HCT116 (cell line): ENCODE measurements around the gene AOC3.

Source experiments
- CEBPB ChIP-seq: IDR thresholded peaks from 2 replicates; pipeline ENCODE4 v1.6.1; 2012; ENCODE audit warnings: low read depth
- EZH2phosphoT487 ChIP-seq: fragments of 200-600 bp; IDR thresholded peaks from 2 replicates; pipeline ENCODE4 v1.6.1; 2018; ENCODE audit warnings: antibody characterized with exemption, borderline replicate concordance
- JUND ChIP-seq: IDR thresholded peaks from 2 replicates; pipeline ENCODE4 v1.6.1; 2012
- POLR2A ChIP-seq: IDR thresholded peaks from 2 replicates; pipeline ENCODE4 v1.7.0; 2011; ENCODE audit warnings: borderline replicate concordance; ENCODE audit not compliant: insufficient read depth, insufficient read length; ENCODE audit errors: extremely low read depth
- POLR2AphosphoS5 ChIP-seq: IDR thresholded peaks from 2 replicates; pipeline ENCODE4 v1.6.1; 2011; ENCODE audit warnings: mild to moderate bottlenecking, low read depth, low read length, moderate library complexity
- SRF ChIP-seq: IDR thresholded peaks from 2 replicates; pipeline ENCODE4 v1.6.1; 2012; ENCODE audit warnings: low read depth
- TCF7L2 ChIP-seq: IDR thresholded peaks from 2 replicates; pipeline ENCODE4 v1.7.0; 2011; ENCODE audit warnings: borderline replicate concordance, inconsistent platforms; ENCODE audit not compliant: insufficient read depth, insufficient read length; ENCODE audit errors: extremely low read depth
- YY1 ChIP-seq: IDR thresholded peaks from 2 replicates; pipeline ENCODE4 v1.6.1; 2011; ENCODE audit warnings: low read length, low read depth, moderate library complexity, mild to moderate bottlenecking; ENCODE audit not compliant: insufficient replicate concordance; ENCODE audit errors: extremely low read depth
- ZNF274 ChIP-seq: fragments of 200-500 bp; sonication (Bioruptor generic); IDR thresholded peaks from 2 replicates; pipeline ENCODE4 v1.6.1; 2014; ENCODE audit warnings: mild to moderate bottlenecking, low read depth, low read length, inconsistent platforms
- TF ChIP-seq, protein P1 (sequence below), 3 experiments: fragments of 200-600 bp in 1 of 3; sonication (generic) in 1 of 3; IDR thresholded peaks in 2 of 3; conservative IDR thresholded peaks in 1 of 3; 2 replicates each; pipeline ENCODE4 v1.5.1; 2012 to 2017; ENCODE audit warnings: low read depth in 2 of 3, low read length in 2 of 3, antibody characterized with exemption in 1 of 3, borderline replicate concordance in 1 of 3, control low read depth in 1 of 3, mild to moderate bottlenecking in 1 of 3, mixed read lengths in 1 of 3, mixed run types in 1 of 3, moderate library complexity in 1 of 3; ENCODE audit not compliant: insufficient read depth in 1 of 3
- TF ChIP-seq, protein P2 (sequence below): IDR thresholded peaks from 2 replicates; pipeline ENCODE4 v1.6.1; 2012
- TF ChIP-seq, protein P3 (sequence below): IDR thresholded peaks from 2 replicates; pipeline ENCODE4 v1.6.1; 2012; ENCODE audit warnings: low read depth
- TF ChIP-seq, protein P4 (sequence below): IDR thresholded peaks from 2 replicates; pipeline ENCODE4 v1.6.1; 2012

DNA sequence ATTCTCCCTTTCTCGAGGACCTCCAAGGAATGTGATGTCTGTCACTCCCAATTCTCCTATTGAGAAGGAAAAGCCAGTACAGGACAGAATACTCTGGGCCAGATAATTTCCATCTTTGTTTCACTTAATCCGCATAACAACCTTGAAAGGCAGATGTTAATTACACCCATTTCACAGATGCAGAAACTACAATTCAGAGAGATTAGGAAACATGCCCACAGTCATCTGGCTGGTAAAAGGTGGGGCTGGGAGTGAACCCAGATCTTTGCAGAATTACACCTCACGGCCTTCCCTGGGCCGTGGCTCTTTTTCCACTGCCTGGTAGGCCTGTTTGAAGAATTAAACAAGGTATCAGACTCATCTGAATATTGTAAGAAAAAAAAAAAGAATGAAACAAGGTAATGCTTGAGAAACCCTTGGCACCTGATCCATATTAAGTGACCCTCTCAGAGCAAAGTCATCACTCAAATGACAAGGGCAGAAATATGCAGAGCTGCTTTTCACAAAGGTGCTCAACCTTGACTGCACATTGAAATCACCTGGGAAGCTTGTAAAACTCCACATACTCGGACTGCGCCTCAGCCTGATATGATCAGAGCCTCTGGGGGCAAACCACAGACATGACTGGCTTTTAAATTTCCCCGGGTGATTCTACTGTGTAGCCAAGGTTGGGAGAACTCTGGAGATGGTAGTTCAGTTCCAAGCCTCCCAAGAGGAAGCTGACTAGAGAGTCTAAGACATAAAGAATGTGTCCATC lies 33.0 kb downstream of the AOC3 start:
- TF ChIP-seq EZH2phosphoT487, result no peak
- TF ChIP-seq, protein P1, sequence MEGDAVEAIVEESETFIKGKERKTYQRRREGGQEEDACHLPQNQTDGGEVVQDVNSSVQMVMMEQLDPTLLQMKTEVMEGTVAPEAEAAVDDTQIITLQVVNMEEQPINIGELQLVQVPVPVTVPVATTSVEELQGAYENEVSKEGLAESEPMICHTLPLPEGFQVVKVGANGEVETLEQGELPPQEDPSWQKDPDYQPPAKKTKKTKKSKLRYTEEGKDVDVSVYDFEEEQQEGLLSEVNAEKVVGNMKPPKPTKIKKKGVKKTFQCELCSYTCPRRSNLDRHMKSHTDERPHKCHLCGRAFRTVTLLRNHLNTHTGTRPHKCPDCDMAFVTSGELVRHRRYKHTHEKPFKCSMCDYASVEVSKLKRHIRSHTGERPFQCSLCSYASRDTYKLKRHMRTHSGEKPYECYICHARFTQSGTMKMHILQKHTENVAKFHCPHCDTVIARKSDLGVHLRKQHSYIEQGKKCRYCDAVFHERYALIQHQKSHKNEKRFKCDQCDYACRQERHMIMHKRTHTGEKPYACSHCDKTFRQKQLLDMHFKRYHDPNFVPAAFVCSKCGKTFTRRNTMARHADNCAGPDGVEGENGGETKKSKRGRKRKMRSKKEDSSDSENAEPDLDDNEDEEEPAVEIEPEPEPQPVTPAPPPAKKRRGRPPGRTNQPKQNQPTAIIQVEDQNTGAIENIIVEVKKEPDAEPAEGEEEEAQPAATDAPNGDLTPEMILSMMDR (IDR thresholded peaks at IDR 0.05 in 2 of 3, conservative IDR thresholded peaks at IDR 0.05 in 1 of 3; ENCODE audit: borderline replicate concordance in 1 of 3, insufficient read depth in 1 of 3, low read depth in 2 of 3, low read length in 2 of 3), result no peak
- no peak for TF ChIP-seq POLR2A
- TF ChIP-seq POLR2AphosphoS5, result no peak
- TF ChIP-seq JUND, result no peak
- TF ChIP-seq SRF, result no peak
- TF ChIP-seq, protein P2, sequence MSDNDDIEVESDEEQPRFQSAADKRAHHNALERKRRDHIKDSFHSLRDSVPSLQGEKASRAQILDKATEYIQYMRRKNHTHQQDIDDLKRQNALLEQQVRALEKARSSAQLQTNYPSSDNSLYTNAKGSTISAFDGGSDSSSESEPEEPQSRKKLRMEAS, result no peak
- no peak for TF ChIP-seq CEBPB
- TF ChIP-seq, protein P3, sequence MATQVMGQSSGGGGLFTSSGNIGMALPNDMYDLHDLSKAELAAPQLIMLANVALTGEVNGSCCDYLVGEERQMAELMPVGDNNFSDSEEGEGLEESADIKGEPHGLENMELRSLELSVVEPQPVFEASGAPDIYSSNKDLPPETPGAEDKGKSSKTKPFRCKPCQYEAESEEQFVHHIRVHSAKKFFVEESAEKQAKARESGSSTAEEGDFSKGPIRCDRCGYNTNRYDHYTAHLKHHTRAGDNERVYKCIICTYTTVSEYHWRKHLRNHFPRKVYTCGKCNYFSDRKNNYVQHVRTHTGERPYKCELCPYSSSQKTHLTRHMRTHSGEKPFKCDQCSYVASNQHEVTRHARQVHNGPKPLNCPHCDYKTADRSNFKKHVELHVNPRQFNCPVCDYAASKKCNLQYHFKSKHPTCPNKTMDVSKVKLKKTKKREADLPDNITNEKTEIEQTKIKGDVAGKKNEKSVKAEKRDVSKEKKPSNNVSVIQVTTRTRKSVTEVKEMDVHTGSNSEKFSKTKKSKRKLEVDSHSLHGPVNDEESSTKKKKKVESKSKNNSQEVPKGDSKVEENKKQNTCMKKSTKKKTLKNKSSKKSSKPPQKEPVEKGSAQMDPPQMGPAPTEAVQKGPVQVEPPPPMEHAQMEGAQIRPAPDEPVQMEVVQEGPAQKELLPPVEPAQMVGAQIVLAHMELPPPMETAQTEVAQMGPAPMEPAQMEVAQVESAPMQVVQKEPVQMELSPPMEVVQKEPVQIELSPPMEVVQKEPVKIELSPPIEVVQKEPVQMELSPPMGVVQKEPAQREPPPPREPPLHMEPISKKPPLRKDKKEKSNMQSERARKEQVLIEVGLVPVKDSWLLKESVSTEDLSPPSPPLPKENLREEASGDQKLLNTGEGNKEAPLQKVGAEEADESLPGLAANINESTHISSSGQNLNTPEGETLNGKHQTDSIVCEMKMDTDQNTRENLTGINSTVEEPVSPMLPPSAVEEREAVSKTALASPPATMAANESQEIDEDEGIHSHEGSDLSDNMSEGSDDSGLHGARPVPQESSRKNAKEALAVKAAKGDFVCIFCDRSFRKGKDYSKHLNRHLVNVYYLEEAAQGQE, result no peak
- no peak for TF ChIP-seq YY1
- TF ChIP-seq TCF7L2, result no peak
- TF ChIP-seq, protein P4, sequence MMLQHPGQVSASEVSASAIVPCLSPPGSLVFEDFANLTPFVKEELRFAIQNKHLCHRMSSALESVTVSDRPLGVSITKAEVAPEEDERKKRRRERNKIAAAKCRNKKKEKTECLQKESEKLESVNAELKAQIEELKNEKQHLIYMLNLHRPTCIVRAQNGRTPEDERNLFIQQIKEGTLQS, result no peak
- no peak for TF ChIP-seq ZNF274
